ENCODE results near the gene C1orf122.

Gene C1orf122

GRCh38 chr1:37841652-37842051 lies 34.1 kb downstream of the C1orf122 start:
- TF ChIP-seq ZFP30 (CRISPR knock-in tag; IDR thresholded peaks at IDR 0.05) (no peak), ISL1 (CRISPR knock-in tag; IDR thresholded peaks at IDR 0.05) (no peak), ZC3H10 (CRISPR knock-in tag; IDR thresholded peaks at IDR 0.05) (no peak), CSDC2 (CRISPR knock-in tag; IDR thresholded peaks at IDR 0.05) (no peak), ZNF565 (CRISPR knock-in tag; conservative IDR thresholded peaks at IDR 0.05; ENCODE audit: low read depth) (no peak), CREB5 (CRISPR knock-in tag; IDR thresholded peaks at IDR 0.05; ENCODE audit: low read depth) (no peak), CSRNP3 (CRISPR knock-in tag; IDR thresholded peaks at IDR 0.05) (no peak), POU6F1 (CRISPR knock-in tag; IDR thresholded peaks at IDR 0.05; ENCODE audit: borderline replicate concordance, low read depth) (no peak), OSR1 (CRISPR knock-in tag; IDR thresholded peaks at IDR 0.05) (no peak), ZFP3 (CRISPR knock-in tag; IDR thresholded peaks at IDR 0.05) (no peak), ZNF8 (CRISPR knock-in tag; IDR thresholded peaks at IDR 0.05) (no peak), ESRRG (CRISPR knock-in tag; IDR thresholded peaks at IDR 0.05) (no peak), TCF4 (CRISPR knock-in tag; IDR thresholded peaks at IDR 0.05; ENCODE audit: borderline replicate concordance) (no peak), ZNF70 (CRISPR knock-in tag; IDR thresholded peaks at IDR 0.05) (no peak), SNAI2 (CRISPR knock-in tag; IDR thresholded peaks at IDR 0.05) (no peak), PPARA (CRISPR knock-in tag; IDR thresholded peaks at IDR 0.05; ENCODE audit: borderline replicate concordance) (no peak), PATZ1 (CRISPR knock-in tag; IDR thresholded peaks at IDR 0.05; ENCODE audit: borderline replicate concordance) (no peak), ARNTL (CRISPR knock-in tag; IDR thresholded peaks at IDR 0.05; ENCODE audit: borderline replicate concordance, low read depth) (no peak), RARB (CRISPR knock-in tag; IDR thresholded peaks at IDR 0.05) (no peak)
- ATAC-seq = no peak

GRCh38 chr1:37844536-37844935 lies 36.9 kb downstream of the C1orf122 start:
- TF ChIP-seq BACH2 (CRISPR knock-in tag; IDR thresholded peaks at IDR 0.05; ENCODE audit: borderline replicate concordance) (no peak), ZNF70 (CRISPR knock-in tag; IDR thresholded peaks at IDR 0.05) (no peak), ZNF8 (CRISPR knock-in tag; IDR thresholded peaks at IDR 0.05) (no peak), SNAI2 (CRISPR knock-in tag; IDR thresholded peaks at IDR 0.05) (no peak), RARB (CRISPR knock-in tag; IDR thresholded peaks at IDR 0.05) (no peak), ZFP3 (CRISPR knock-in tag; IDR thresholded peaks at IDR 0.05) (no peak)
- no peak for ATAC-seq

- ATAC-seq = no peak
- TF ChIP-seq SNAI2 (CRISPR knock-in tag; IDR thresholded peaks at IDR 0.05) = no peak
- TF ChIP-seq TSHZ2 (CRISPR knock-in tag; IDR thresholded peaks at IDR 0.05) = no peak
- TF ChIP-seq ARNTL (CRISPR knock-in tag; IDR thresholded peaks at IDR 0.05; ENCODE audit: borderline replicate concordance, low read depth) = no peak
- no peak for TF ChIP-seq CREB5 (CRISPR knock-in tag; IDR thresholded peaks at IDR 0.05; ENCODE audit: low read depth)
- TF ChIP-seq POU6F1 (CRISPR knock-in tag; IDR thresholded peaks at IDR 0.05; ENCODE audit: borderline replicate concordance, low read depth) = no peak
- no peak for TF ChIP-seq CSDC2 (CRISPR knock-in tag; IDR thresholded peaks at IDR 0.05)
- no peak for TF ChIP-seq ZFP30 (CRISPR knock-in tag; IDR thresholded peaks at IDR 0.05)
- TF ChIP-seq GLIS3 (CRISPR knock-in tag; IDR thresholded peaks at IDR 0.05) = no peak
- no peak for TF ChIP-seq TCF4 (CRISPR knock-in tag; IDR thresholded peaks at IDR 0.05; ENCODE audit: borderline replicate concordance)
- TF ChIP-seq TOX (CRISPR knock-in tag; IDR thresholded peaks at IDR 0.05; ENCODE audit: borderline replicate concordance) = no peak
- TF ChIP-seq ISL1 (CRISPR knock-in tag; IDR thresholded peaks at IDR 0.05) = no peak
- no peak for TF ChIP-seq CSRNP3 (CRISPR knock-in tag; IDR thresholded peaks at IDR 0.05)
- no peak for TF ChIP-seq ZC3H10 (CRISPR knock-in tag; IDR thresholded peaks at IDR 0.05)
- TF ChIP-seq ZFP3 (CRISPR knock-in tag; IDR thresholded peaks at IDR 0.05) = no peak
- TF ChIP-seq ESRRG (CRISPR knock-in tag; IDR thresholded peaks at IDR 0.05) = no peak
Measured at GRCh38 chr1:37845049-37845646, 37.6 kb downstream of the C1orf122 start.
